ENCODE measurements around the gene HSPA1B. TPM values are rescaled to one million over a fixed set of nuclear protein-coding genes. Genes with fewer than 3 reads are reported as not detected.

The HSPA1B gene
- total RNA-seq, 2 experiments from 2014 or later, result 60.9 to 177 TPM

- Histone ChIP-seq H3K4me1 (ENCODE audit: insufficient read depth, low read length, poor library complexity, severe bottlenecking) (peaks cover 6% of the 10 kb centered on the region), H3K4me3 (ENCODE audit: low read depth, low read length, poor library complexity, severe bottlenecking) (no peak overlapping the region), H3K9me3 (ENCODE audit: low read length) (no peaks in the 10 kb centered on the region), H3K4me2 (ENCODE audit: low read length) (no peak overlapping the region), H3K36me3 (ENCODE audit: insufficient read depth, low read length) (no peaks in the 10 kb centered on the region), H3K27ac (ENCODE audit: low read depth, low read length, poor library complexity, severe bottlenecking) (no peak overlapping the region), H2AFZ (ENCODE audit: low read length) (no peak overlapping the region), H3K9me2 (ENCODE audit: insufficient read depth, low read length) (no peaks in the 10 kb centered on the region), H4K20me1 (ENCODE audit: insufficient read depth, low read length) (no peaks in the 10 kb centered on the region), H3K79me2 (ENCODE audit: insufficient read depth, low read depth, low read length) (no peaks in the 10 kb centered on the region; the same call in 1 of the 2 replicates)
- TF ChIP-seq CTCF (conservative IDR thresholded peaks at IDR 0.05; ENCODE audit: low read length) (no peak), EZH2phosphoT487 (IDR thresholded peaks at IDR 0.05; ENCODE audit: borderline replicate concordance, low read depth, low read length) (no peak)
- intact Hi-C loops (cut with micrococcal nuclease; ENCODE audit: unreplicated experiment), result loop anchor here (10.0 kb wide), 1 partner anchor 1583 kb away; the partner anchor contains the start of gene KIFC1
- ChIA-PET CTCF (ENCODE audit: unreplicated experiment) (no interaction called here), POLR2A (interaction anchor here (1.1 to 1.2 kb wide), 2 partner anchors 15 to 148 kb away, joined by 3 read pairs; no protein-coding TSS in a partner anchor)
- BruUV-seq (replicated peaks), result no TSS peak
- DNase-seq (ENCODE audit: low spot score), result no peak
Measured at GRCh38 chr6:31811645-31812044, 15.9 kb upstream of the HSPA1B start.

GRCh38 chr6:31813465-31813849 is 14.1 kb upstream of the HSPA1B start:
- Histone ChIP-seq H3K27ac (ENCODE audit: low read depth, low read length, poor library complexity, severe bottlenecking) (no peak overlapping the region), H3K79me2 (ENCODE audit: insufficient read depth, low read depth, low read length) (no peaks in the 10 kb centered on the region), H3K4me2 (ENCODE audit: low read length) (no peak overlapping the region), H3K4me1 (ENCODE audit: insufficient read depth, low read length, poor library complexity, severe bottlenecking) (peaks cover 12% of the 10 kb centered on the region), H3K9me3 (ENCODE audit: low read length) (no peaks in the 10 kb centered on the region), H2AFZ (ENCODE audit: low read length) (no peak overlapping the region), H4K20me1 (ENCODE audit: insufficient read depth, low read length) (no peaks in the 10 kb centered on the region), H3K4me3 (ENCODE audit: low read depth, low read length, poor library complexity, severe bottlenecking) (no peak overlapping the region), H3K36me3 (ENCODE audit: insufficient read depth, low read length) (no peaks in the 10 kb centered on the region), H3K9me2 (ENCODE audit: insufficient read depth, low read length) (no peaks in the 10 kb centered on the region)
- TF ChIP-seq CTCF (conservative IDR thresholded peaks at IDR 0.05; ENCODE audit: low read length) (no peak), EZH2phosphoT487 (IDR thresholded peaks at IDR 0.05; ENCODE audit: borderline replicate concordance, low read depth, low read length) (no peak)
- BruUV-seq (replicated peaks), result no TSS peak
- DNase-seq (ENCODE audit: low spot score), result no peak
- POLR2A ChIA-PET, result interaction anchor here (0.6 kb wide), 1 partner anchor 15 kb away, joined by 3 read pairs; no protein-coding TSS in a partner anchor
- CTCF ChIA-PET (ENCODE audit: unreplicated experiment), result no interaction called here
- intact Hi-C loops (cut with micrococcal nuclease; ENCODE audit: unreplicated experiment), result loop anchor here (10.0 kb wide), 1 partner anchor 1581 kb away; the partner anchor contains the start of gene KIFC1

- intact Hi-C loops (cut with micrococcal nuclease; ENCODE audit: unreplicated experiment), result loop anchor here (10.0 kb wide), 1 partner anchor 1580 kb away; the partner anchor contains the start of gene KIFC1
- no peaks in the 10 kb centered on the region for H3K79me2 ChIP-seq (ENCODE audit: insufficient read depth, low read depth, low read length)
- no peak overlapping the region for H3K4me3 ChIP-seq (ENCODE audit: low read depth, low read length, poor library complexity, severe bottlenecking)
- H3K9me2 ChIP-seq (ENCODE audit: insufficient read depth, low read length), result no peaks in the 10 kb centered on the region
- H3K4me1 ChIP-seq (ENCODE audit: insufficient read depth, low read length, poor library complexity, severe bottlenecking), result peaks cover 13% of the 10 kb centered on the region
- no peak overlapping the region for H3K27ac ChIP-seq (ENCODE audit: low read depth, low read length, poor library complexity, severe bottlenecking)
- POLR2A ChIA-PET, result interaction anchor here (0.8 kb wide), 2 partner anchors 8 to 314 kb away, joined by 3 to 4 read pairs; partner anchors contain the start of gene LSM2
- no peak for TF ChIP-seq EZH2phosphoT487 (IDR thresholded peaks at IDR 0.05; ENCODE audit: borderline replicate concordance, low read depth, low read length)
- TF ChIP-seq CTCF (conservative IDR thresholded peaks at IDR 0.05; ENCODE audit: low read length), result no peak
- no peaks in the 10 kb centered on the region for H4K20me1 ChIP-seq (ENCODE audit: insufficient read depth, low read length)
- BruUV-seq (replicated peaks), result no TSS peak
- DNase-seq (ENCODE audit: low spot score), result no peak
- H3K9me3 ChIP-seq (ENCODE audit: low read length), result no peaks in the 10 kb centered on the region
- CTCF ChIA-PET (ENCODE audit: unreplicated experiment), result no interaction called here
- H3K36me3 ChIP-seq (ENCODE audit: insufficient read depth, low read length), result no peaks in the 10 kb centered on the region
- no peak overlapping the region for H2AFZ ChIP-seq (ENCODE audit: low read length)
- H3K4me2 ChIP-seq (ENCODE audit: low read length), result no peak overlapping the region
Measured at GRCh38 chr6:31814677-31815024, 12.9 kb upstream of the HSPA1B start.

All from OCI-LY7 (cell line).